GM19395 (cell line): Measurements from ENCODE around the gene TXNIP.
A peak's percentile ranks its signal among the peaks of the same experiment; 100 is the strongest.
"Not testable (repeated sequence)": the region's sequence is repeated elsewhere in the genome, so short reads cannot be mapped to it uniquely, and the experiment has no call there.

Experiments
- ATAC-seq: cut with Tn5 transposase; IDR thresholded peaks from one replicate; pipeline ENCODE4 v1.9.1; 2021; ENCODE audit warnings: mild to moderate bottlenecking, moderate library complexity; ENCODE audit not compliant: unreplicated experiment

TXNIP gene, protein sequence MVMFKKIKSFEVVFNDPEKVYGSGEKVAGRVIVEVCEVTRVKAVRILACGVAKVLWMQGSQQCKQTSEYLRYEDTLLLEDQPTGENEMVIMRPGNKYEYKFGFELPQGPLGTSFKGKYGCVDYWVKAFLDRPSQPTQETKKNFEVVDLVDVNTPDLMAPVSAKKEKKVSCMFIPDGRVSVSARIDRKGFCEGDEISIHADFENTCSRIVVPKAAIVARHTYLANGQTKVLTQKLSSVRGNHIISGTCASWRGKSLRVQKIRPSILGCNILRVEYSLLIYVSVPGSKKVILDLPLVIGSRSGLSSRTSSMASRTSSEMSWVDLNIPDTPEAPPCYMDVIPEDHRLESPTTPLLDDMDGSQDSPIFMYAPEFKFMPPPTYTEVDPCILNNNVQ

DNA sequence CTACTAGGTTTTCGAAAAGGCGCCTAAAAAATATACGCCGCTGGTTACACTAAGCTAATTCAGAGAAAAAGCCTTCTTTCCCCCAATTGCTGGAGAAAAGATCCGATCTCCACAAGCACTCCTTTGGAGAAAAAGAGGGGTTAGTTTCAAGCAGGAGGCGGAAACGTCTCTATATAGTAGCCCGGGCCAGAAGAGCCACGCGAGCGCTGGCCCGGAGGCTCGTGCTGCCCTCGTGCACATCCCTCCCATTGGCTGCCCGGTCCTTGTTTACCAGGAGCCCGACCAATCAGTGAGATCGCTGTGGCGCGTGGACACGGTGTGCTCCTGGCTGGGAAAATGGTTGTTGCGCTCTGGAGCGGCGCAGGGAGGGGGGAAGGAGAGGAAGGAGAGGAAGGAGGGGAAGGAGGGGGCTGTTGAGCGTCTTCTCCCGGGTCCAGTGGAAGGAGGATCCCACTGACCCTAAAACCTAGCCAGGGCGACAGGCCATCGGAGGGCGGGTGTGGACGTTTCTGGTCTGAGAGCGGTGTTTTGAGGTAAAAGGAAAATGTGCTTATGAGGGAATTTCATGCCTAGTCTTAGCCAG, at the start of gene TXNIP:
Gene TXNIP, minus strand, starts transcription at position 147 of the 583 bp plus-strand sequence. CDS start 313 bp downstream, outside the sequence.
- peak; percentile 81 for ATAC-seq

DNA sequence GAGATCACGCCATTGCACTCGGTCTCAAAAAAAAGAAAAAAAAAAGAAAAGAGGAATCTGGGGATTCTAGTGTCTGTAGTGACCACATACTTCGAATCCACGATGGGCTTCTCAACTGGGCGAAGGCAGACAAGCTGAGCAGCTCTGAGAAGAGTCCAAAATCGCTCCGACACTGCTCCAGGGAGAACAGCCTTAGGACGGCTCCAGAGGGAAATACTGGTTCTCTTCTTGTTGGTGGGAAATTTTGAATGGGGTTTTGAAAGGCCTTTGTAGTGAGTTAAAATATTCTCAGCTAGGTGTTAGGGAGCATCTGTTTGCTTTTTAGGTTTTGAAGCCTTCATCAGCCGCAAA, 43.4 kb upstream of the TXNIP start:
- no peak for ATAC-seq

DNA sequence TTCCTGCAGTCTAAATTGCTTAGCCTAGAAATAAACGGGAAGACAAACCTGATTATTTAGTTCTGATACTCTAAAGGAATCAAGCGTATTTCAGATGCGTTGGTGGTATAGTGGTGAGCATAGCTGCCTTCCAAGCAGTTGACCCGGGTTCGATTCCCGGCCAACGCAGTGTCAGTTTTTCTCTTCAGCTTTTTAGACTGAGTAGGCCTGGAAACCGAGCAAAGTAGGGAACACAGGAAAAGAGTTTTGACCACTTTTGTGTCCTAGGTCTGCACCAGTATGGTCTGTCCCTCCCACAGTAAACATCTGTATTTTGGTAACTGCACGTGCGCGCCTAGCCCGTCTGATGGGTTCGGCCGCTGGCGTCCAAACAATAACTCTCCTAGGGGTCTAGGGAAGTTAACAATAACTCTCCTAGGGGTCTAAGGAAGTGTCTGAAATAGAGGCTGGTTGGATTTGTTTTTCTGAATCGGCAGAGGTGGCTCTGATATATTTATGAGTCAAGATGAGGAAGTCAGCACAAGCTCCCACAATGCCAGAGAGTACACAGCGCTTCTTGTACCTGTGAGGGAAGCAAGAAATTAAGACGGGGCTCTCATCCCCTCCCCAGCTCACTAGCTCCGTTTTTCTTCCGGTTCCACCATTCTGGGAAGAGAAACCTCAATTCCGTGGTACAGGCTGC, 40.7 kb upstream of the TXNIP start:
- ATAC-seq, result no peak

DNA sequence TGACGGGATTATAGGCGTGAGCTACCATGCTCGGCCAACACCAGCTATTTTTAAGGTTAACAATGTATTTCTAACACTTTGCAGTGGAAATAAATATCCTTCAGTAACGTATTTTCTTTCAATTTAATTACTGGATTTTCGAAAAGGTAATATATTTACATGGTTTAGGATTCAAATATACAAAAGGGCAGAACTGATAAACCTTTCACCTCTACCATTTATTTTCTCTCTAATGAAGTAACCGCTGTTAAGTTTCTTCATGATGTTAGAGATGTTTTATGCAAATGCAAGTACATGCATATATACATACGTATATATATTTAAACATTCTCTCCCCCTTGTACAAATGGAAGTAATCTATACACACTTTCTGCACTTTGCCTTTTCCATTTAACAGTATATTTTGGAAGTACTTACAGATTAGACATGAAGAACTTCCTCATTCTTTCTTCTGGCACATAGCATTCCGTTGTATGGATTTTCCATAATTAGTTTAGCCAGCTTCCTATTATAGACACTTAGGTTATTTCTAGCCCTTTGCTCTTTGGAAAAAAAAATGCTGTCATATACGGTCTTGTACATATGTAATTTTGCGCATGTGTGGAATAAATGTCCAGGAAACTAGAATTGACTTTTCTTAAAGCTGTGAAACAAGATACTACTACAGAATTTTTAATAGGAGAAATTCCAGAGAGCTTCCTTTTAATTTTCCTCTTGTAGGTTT, 40.0 kb upstream of the TXNIP start:
- no peak for ATAC-seq

DNA sequence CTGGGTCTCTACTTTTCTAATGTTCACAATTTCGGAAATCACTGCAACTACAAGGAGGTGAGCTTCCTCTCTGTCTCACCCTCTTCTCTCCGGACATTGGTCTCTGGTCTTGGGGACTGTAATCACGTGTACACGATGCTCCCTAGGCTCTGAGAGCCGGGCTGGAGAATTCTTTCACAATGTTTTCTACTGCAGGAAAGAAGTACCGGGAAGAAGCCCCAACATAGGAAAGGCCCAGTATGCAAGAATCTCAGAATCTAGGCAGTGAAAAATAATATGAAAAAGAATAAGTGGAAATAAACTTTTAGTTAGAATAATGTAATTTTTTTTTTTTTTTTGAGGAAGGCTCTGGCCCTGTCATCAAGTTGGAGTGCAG, 38.7 kb upstream of the TXNIP start:
- no peak for ATAC-seq

DNA sequence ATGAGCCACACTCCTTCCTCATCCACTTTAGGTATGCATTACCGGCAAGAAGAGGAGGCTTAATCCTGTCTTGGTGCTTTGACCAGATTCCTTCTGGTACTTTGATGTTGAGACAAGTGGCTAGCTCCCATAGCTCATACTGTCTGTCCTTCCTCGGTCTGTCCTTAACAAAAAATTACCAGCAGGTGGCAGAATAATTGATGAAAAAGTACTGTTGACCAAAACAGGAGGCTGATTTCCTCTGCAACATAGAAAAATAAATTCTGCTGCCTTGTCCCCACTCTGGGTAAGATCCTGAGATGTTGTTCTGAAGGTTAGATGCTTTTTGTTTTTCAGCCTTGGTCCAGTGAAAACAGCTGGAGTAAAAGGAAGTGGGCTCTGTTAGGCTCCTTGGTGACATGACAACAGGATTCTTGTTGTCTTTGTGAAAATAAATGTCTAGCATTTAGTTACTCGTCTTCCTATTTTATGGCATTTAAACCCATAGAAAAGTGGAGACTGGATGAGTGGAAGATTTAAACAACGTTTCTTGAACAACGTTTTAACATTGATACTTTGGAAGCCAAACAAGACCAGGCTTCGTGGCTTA, 36.3 kb upstream of the TXNIP start:
- no peak for ATAC-seq

DNA sequence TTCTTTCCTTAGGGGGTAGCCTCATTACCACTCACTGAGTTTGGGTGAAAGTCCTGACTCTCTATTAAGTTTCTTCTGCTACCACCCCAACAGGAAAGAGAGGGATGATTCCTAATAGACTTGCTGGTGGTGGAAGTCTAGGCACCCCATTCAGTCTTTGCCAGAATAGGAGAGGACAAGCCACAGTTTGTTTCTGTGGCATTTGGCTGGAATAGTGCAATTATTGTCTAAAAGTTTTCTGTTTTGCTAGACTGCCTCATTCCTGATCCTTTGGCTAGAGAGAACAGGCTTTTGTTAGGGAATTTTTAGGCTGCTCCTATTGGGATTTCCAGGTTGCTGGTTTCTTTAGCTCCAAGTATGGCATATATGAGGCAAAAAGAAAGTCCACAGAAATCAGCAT, 35.1 kb upstream of the TXNIP start:
- ATAC-seq, result no peak

DNA sequence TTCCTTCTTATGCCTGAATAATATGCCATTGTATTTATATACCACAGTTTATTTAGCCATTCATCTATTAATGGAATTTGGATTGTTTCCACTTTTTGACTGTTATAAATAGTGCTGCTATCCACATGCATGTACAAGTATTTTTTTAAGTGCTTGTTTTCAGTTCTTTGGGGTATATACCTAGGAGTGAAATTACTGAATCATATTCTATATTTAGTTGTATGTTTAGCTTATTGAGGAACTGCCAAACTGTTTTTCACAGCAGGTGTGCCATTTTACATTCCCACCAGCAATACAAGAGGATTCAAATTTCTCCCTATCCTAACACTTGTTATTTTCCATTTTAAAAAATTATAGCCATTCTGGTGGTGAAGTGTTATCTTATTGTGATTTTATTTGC, 32.7 kb upstream of the TXNIP start:
- no peak for ATAC-seq

DNA sequence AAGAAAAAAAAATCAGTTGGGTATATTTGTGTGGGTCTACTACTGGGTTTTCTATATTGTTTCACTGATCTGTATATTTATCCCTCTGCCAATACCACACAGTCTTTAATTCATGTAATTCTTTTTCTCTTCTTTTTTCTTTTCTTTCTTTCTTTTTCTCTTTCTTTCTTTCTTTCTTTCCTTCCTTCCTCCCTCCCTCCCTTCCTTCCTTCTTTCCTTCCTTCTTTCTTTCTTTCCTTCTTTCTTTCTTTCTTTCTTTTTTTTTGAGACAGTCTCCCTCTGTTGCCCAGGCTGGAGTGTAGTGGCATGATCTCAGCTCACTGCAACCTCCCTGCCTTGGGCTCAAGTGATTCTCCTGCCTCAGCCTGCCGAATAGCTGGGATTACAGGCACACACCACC, 30.3 kb upstream of the TXNIP start:
- not testable (repeated sequence) for ATAC-seq

DNA sequence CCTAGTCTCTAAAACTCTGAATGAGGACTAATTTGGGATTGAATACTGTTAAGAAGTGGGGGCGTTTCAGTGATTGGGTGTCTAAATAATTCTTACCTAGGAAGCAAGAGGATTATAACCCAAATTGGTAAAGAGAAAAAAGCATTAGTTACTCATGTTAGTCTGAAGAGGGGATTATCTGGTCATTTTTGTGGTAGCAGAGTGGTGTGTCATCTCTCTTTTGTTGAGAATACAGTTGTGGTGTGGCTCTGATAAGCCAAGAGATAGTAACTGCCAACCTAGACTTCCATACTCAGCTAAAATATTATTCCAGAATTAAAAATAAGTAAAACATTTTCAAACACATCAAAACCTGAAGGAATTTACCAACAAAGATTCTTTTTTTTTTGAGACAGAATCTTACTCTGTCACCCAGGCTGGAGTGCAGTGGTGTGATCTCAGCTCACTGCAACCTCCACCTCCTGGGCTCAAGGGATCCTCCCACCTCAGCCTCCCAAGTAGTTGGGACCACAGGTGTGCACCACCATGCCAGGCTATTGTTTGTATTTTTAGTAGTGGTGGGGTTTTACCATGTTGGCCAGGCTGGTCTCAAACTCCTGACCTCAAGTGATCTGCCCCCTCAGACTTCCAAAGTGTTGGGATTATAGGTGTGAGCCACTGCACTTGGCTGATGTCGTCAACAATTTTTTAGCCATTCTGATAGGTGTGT, 29.6 kb upstream of the TXNIP start:
- not testable (repeated sequence) for ATAC-seq

DNA sequence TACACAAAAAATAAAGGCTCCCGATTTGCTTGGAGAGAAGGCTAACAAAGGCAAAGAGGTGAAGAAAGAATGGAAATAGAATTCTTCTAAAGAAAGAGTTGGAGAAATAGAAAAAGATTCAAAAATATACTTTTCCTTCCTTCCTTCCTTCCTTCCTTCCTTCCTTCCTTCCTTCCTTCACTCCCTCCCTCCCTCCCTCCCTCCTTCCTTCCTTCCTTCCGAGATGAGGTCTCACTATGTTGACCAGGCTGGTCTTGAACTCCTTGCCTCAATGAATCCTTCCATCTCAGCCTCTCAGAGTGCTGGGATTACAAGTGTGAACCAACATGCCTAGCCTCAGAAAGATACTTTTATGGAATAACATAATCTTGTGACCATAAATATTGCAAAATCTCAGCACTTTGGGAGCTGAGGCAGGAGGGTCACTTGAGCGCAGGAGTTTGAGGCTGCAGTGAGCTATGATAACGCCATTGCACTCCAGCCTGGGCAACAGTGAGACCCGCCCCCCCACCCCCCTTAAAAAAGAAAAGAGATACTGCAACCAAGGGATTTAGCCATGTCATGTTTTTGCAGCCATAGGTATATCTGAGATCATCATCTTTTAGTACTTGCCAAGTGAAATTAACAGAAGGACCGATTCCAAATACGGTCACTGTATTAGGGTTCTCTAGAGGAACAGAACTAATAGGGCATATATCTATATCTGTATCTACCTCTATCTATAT, 26.2 kb upstream of the TXNIP start:
- ATAC-seq, result no peak

DNA sequence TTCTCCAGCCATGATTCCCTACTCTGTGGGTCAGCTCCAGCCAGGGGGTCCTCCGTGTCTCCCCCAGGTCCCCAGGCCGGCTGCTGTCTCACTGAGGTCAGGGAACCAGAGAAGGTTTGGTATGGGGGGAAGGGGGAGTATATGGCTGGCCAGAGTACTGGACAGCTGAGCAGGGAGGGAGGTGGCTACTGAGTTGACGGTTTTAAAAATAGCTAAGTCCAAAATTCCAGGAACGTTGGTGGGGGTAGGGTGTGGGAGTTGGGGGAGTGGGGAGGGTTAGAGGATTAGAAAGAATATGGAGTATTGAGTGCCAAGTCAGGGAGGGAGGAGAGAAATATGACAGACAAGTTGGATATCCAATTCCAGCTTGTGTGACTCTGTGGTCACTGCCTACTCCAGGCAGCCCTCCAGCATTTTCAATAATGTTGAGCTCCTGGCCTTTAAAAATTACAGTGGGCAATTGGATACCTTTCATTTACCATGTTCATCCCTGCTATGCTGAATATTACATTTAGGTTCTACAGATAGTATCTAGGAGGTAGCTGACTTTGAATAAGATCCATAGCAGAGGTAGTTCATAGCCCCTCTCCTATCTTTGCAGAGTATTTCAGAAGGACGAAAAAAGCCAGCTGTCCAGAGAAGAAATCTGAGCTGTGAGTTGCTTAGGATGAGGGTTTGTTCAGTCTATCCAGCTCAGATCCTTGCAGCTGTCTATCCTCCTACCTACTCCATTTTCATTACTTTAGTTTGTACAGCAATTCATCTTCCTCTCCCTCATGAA, 25.4 kb upstream of the TXNIP start, which contains the start of gene HJV:
Gene HJV, minus strand, starts transcription at position 114 of the 781 bp plus-strand sequence. CDS start 1,504 bp downstream, outside the sequence.
- ATAC-seq, result no peak

DNA sequence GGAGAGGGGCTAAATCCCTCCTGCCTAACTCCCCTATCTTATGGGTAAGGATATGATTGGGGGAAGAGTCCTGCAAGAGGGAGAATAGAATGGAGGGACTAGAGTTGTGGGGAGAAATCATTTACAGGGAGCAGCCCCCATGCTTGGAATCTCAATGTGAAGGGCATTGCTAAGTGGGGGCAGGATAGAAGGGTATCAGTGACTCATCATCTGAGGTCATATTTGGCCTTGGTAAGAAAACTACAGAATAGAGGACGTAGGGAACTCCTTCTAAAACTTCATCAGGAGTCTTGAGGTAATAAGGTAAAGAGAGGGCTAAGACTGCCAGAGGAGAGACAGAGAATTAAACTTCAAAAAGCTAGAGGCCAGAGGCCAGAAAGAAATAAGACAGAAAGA, 24.7 kb upstream of the TXNIP start:
- ATAC-seq, result no peak

DNA sequence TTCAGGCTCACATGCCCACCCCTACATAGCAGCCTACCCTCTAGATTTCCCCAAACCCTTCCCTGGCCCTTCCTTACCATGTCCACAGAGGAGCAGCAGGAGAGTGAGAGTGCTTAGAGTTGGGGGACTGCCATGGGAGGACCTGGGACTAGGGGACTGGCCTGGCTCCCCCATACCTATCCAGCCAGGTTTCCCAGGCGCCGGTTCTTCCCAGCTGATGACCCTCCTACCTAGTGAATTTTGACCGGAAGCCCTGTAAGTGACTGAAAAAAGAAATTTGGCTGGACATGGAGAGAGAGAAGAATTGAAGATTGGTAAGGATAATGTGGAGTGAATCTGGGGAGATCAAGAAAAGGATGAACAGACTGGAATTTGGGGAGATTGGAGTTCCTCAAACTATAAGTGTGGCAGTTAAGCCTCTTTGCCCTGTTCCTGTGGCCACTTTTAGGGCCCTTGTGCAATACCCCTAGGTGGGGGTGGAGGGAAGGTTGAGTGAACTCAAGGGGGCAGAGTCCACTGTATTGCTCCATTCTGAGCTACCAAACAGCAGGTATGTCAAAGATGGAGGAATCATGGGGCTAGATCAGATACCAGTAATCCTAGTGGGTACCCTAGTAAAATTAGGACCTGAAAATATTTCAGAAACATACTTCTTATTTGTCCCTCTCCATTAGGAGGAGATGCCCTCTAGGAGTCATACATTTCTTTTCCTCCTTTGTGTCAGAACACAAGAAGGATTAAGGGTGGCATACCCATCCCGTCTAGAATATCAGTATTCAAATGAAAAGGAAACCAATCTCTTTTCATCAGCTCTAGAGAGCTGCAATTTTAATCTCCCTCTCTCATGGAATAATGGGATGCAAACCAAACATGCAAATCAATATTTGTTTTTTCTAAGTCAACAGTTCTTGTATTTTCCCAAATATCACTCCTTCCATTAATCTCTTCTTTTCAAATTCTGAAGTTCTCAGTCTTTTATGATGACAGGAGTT, 24.0 kb upstream of the TXNIP start:
- ATAC-seq, result no peak

DNA sequence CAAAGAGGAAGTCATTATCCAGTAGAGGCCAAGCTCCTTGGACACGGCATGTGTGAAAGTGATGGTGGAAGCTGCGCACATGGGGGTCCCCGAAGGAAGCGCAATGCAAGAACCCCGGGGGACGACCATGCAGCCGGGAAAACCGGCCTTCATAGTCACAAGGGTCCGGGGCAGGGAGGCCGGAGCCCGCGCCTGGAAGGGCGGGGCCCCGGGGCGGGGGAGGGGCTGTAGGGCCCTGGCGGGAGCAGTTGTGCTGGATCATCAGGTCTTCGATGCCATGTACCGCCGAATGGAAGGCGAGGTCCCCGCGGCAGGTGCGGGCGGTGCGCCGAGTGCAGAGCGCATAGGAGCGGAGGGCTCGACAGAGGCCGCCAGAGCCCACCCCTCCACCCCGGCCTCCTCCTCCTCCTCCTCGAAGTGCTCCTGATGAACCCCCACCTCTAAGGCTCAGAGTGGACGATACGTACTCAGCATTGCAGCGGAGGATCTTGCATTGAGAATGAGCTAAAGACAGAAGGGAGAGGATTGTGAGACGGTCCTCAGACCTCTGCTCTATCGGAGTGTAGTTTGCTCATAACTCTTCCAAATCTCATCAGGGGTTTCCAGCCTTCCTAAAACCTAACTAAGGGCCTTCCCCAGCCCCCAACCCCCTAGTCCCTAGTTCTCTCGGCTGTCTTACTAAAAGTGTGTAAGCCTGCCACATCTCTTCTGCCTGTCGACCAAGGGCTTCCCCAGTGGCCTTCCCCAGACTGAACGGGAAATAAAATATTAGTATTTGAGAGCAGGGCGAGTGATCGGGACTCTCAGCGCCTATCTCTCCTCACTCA, 23.1 kb upstream of the TXNIP start:
- ATAC-seq, result no peak

DNA sequence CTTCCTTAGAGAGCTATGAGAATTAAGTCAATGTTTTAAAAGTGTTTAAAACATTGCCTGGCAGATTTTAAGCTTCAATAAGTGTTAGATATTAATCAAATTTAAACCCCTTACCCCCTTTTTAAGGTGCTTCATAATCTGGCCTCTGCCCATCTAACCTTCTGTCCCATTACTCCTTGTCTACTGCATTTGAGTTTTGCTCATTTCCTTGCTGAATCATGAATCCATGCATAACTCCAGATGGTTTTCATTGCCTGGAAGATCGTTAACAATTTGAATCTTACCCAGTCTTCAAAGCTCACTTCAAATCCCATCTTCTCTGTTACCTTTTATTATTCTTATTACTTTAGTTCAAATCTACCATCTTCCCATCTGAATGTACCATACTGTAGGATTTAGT, 20.5 kb upstream of the TXNIP start:
- ATAC-seq, result no peak

DNA sequence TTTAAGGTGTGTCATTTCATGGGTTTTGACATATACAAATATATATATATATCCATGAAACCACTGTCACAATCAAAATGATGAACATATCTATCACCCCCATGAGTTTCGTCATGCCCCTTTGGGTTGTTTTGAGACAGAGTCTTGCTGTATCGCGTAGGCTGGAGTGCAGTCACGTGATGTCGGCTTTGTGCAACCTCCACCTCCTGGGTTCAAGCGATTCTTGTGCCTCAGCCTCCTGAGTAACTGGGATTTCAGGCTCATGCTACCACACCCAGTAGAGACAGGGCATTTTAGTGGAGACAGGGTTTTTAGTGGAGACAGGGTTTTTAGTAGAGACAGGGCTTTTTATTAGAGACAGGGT, 17.2 kb upstream of the TXNIP start:
- no peak for ATAC-seq
